ENCODE results near the gene LEKR1.

The LEKR1 gene

GRCh38 chr3:156987946-156988345, 161.8 kb downstream of the LEKR1 start:
- DNase-seq, result no peak

- no peak for DNase-seq
Measured at GRCh38 chr3:156997351-156997750, 171.2 kb downstream of the LEKR1 start.

GRCh38 chr3:157001221-157001957, 175.2 kb downstream of the LEKR1 start:
- no peak for DNase-seq

GRCh38 chr3:157021679-157022078, 195.5 kb downstream of the LEKR1 start:
- DNase-seq, result no peak

- DNase-seq, result no peak
Measured at GRCh38 chr3:157023226-157023625, 197.1 kb downstream of the LEKR1 start.

GRCh38 chr3:157026091-157026490, 199.9 kb downstream of the LEKR1 start:
- no peak for DNase-seq

- DNase-seq, result no peak
Measured at GRCh38 chr3:157027861-157028745, 201.9 kb downstream of the LEKR1 start.

- peak in 1 of 2 donors; percentile 40 for DNase-seq
Measured at GRCh38 chr3:157029365-157029790, 203.2 kb downstream of the LEKR1 start.

- no peak for DNase-seq
Measured at GRCh38 chr3:157030712-157031111, 204.6 kb downstream of the LEKR1 start.

- DNase-seq, result no peak
Measured at GRCh38 chr3:157033001-157033400, 206.8 kb downstream of the LEKR1 start.

GRCh38 chr3:157040456-157040855, 214.3 kb downstream of the LEKR1 start:
- DNase-seq, result no peak

GRCh38 chr3:157042226-157042625, 216.1 kb downstream of the LEKR1 start:
- DNase-seq, result no peak

GRCh38 chr3:157043771-157044170, 217.6 kb downstream of the LEKR1 start:
- no peak for DNase-seq

GRCh38 chr3:157045238-157045850, 219.2 kb downstream of the LEKR1 start:
- DNase-seq, result no peak

- no peak for DNase-seq
Measured at GRCh38 chr3:157046520-157046919, 220.4 kb downstream of the LEKR1 start.

GRCh38 chr3:157051055-157051454, 224.9 kb downstream of the LEKR1 start:
- DNase-seq, result no peak

GRCh38 chr3:157051591-157051990, 225.4 kb downstream of the LEKR1 start:
- no peak for DNase-seq

- DNase-seq, result no peak
Measured at GRCh38 chr3:157056035-157056434, 229.9 kb downstream of the LEKR1 start.

- DNase-seq, result no peak
Measured at GRCh38 chr3:157058392-157059071, 232.4 kb downstream of the LEKR1 start.

GRCh38 chr3:157059181-157059580, 233.0 kb downstream of the LEKR1 start:
- DNase-seq, result no peak

- DNase-seq, result no peak
Measured at GRCh38 chr3:157059661-157060060, 233.5 kb downstream of the LEKR1 start.

GRCh38 chr3:157061265-157061664, 235.1 kb downstream of the LEKR1 start:
- no peak for DNase-seq

GRCh38 chr3:157063469-157063868, 237.3 kb downstream of the LEKR1 start:
- no peak for DNase-seq
